NCI-H748 (cell line): ENCODE data around the gene LIF.

ENCODE experiments used
- DNase-seq: peaks from one replicate; lab custom pipeline; 2025; ENCODE audit not compliant: unreplicated experiment; lab: John Stamatoyannopoulos, UW

LIF gene

DNA sequence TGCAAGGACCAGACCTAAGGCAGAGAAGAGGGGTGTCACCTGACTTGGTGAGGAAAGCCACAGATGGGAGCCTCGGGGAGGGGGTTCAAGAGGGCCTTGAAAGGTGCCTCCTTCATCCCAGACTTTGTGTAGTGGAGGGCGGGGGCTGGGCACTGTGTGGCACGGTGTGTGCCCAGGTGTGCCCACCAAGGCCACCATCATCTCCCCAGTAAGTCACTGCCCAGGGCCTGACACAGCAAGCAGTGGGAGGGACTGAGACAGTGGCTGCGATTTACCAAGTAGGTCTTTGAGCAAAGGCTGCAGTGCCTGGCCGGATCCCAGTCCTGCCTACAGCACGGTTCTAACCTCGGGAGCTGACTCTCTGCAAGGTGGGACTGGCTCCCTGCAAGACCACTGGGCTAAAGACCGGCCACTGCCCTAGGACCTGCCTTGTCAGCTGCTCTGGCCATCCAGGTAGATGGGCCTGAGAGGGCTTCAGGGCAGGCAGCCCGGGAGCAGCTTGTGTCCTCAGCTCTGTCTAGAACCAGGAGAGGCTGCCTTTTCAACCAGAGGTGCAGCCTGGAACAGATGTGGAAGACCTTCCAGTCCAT lies 18.7 kb upstream of the LIF start:
- no peak for DNase-seq

DNA sequence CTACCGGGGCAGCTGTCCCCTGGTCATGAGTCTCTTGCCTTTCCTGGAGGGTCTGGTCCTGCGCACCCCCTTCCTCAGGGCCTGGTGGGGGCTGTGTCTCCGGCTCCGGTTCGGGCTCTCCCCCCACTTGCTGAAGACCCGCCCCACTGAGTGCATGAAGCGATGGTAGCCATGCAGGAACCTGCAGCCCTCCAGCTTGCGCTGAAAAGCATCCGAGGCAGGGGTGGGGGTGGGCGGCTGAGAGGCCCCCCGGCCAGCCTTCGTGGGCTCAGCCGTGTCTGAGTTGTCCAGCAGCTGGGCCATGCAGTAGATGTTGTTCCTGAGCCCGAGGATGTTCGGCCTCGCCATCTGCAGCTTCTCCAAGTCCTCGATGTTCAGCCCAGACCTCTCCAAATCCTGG lies 17.3 kb upstream of the LIF start:
- no peak for DNase-seq

GRCh38 chr22:30262917-30263741 lies 16.6 kb upstream of the LIF start:
- peak; percentile 63 for DNase-seq

DNA sequence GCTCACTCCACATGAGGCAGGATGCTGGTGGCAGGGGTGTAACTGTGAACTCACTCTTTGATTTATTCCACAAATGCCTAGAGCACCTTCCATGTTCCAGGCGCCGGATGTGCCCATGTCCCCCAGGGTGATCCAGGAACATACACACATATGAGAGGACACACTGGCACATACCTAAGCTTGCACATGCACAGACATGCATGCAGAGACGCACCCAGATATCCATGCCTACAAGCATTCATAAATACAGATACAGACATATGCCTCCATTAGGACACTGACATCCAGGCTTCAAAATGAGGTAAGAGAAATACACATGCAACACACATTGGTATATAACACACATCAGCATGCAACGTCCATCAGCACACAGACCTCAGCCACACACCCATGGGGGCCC lies 15.6 kb upstream of the LIF start:
- DNase-seq: no peak

- DNase-seq: no peak
Observed at GRCh38 chr22:30261134-30261533, 14.6 kb upstream of the LIF start.

DNA sequence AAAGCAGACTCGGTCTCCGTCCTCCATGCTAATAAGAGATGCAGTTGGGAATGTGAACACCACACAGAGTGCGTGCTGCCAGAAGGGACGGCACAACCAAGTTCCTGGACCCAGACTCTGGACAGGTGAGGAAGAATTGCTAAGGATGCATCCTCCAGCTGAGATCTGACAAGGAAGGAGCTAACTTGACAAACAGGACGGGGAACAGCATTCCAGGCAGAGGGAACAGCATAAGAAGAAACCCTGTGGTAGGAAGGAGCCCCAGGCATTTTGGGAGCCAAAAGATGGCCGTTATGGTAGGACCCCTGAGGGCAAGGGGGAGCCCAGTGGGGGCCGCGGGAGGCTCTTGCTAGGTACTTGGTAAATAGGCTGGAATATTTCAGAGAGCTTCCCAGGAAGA lies 14.1 kb upstream of the LIF start:
- DNase-seq: no peak

- DNase-seq: no peak
Observed at GRCh38 chr22:30260276-30260675, 13.7 kb upstream of the LIF start.

DNA sequence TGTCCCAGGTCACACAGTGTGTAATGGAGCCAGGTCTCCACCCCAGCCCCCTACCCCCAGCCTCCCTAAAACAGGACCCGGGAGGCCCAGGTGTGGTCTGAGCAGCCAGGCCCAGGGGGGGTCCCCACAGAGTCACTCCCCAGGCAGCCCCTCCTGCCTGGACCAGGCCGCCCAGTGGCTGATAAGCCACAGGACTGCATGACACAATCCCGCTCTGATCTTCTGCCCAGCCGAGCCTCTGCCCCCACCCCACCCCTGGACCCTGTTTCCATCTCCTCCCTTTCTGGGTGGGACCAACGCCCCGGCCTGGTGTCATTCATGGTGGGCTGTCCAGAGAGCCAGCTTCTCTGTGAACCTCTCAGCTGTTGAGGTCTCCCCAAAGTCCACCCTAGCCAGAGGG lies 7.8 kb upstream of the LIF start:
- no peak for DNase-seq

GRCh38 chr22:30253205-30253852 lies 6.8 kb upstream of the LIF start:
- peak; percentile 18 for DNase-seq

DNA sequence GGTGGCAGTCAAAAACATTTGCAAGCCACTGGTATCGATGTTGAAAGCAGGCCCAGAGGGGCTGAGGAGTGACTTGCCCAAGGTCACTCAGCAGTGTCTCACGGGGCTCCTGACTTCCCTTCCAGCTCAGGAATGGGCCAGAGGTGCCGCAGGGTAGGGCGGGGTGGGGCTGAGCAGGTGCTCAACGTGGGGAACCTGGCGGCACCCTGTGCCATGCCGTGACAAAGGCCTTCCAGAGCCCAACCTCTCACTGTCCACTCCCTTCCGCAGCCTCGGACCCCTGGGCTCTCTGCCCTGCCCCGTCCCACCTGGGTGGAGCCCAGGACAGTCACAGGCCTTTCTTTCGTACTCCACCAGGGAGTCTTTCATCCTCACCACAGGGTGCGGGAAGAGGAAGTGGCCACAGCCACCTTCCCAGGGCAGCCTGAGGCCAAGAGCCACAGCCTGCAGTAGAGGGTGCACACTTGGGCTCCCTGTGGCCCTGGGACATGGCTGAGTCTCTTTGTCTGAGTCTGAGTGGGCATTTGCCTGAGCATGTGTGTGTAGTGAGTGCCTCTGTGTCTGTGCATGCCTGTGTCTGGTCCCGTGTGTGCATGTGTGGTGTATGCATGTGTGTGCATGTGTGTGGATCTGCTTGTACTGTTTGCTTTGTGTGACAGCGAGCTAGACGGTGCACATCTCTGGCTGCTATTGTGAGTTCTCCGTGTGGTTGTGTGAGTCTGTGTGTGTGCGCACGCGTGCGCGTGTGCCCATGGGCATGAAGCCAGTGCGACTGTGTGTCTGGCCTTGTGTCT lies 6.0 kb upstream of the LIF start:
- no peak for DNase-seq

DNA sequence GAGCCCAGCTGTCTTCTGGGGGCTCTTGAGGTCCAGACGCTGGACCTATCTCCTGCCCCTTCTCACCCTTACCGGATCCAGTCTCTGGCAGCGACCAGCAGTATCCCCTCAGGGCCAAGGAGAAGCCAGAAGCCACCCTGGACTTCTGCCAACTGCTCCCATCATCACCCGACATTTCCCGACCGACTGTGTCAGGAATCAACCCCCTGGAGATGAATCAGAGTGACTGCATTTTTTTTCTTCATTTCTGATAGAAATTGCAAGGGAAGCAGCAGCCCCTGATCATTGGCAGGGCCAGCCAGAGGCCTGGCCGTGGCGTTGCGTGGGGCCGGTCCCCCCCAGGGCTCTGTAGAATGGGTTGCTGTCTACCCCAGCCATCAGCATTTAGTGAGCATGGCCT lies 5.2 kb upstream of the LIF start:
- no peak for DNase-seq

DNA sequence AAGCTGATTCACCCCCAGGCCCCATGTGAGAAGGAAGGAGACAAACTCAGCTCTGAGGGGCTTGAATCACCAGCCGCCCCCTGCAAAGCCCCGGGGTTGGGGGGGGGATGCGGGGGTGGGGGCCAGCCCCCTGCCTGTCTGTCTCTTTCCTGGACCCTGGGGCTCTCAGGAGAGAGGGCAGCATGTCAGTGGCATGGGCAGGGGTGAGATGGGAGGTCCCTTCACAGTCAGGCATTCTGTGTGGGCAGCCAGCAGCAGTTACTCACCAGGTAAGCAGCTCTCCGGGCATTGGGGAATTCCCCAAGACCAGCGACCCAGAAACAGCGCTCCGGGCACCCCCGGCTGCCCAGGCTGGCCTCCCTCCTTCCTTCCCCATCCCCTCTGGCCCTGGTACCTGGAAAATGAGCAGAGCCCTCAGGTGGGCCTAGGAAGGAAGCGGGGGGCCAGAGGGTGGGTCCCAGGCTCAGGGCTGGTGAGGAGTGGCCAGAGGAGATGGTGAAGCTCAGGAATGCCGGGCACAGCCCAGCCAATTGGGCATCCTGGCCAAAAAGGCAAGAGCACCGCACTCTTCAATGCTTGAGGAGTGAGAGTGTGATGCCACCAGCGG lies 4.2 kb upstream of the LIF start:
- DNase-seq: no peak

DNA sequence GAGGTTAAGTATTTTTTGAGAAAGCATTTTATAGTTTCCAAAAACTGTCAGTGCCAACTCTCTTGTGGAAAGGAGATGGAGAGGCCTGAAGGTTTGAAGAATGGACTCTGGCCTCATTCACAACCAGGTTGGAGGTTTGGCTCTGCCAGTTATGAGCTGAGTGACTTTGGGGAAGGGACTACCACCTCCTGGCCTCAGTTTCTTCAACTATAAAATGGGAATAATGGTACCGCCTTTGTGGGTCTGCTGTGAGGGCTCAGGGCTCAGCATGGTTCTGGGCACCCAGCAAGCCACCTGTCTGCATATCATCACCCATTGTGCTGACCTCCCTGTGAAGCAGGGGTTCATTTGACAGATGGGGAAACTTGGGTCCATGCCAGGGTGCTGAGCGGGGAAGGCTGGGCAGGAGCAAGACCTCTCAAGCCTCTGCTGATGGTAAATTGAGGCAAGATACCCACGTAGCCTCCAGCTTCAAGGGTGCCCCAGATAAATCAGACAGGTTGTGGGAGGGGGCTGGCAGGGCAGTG lies 3.5 kb upstream of the LIF start:
- DNase-seq: no peak

GRCh38 chr22:30249049-30250038 lies 2.8 kb upstream of the LIF start:
- DNase-seq: no peak

DNA sequence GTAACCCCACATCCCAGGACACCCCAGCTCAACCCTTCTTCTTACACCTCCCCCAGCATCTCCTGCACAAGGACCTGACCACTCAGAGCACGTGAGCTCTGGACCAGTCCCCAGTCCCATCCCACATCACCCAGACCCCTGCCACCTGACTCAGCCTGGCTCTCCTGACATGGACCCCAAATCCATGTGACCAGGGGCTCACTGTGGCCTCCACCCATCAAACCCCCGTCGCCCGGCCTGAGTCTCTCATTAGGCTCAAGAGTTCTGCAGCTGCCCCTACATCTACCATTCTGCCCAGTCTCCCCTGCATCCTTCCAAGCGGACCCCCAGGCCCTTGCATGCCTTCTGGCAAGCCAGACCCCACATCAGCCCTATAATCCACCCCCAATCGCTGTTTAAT lies 1.9 kb upstream of the LIF start:
- no peak for DNase-seq

DNA sequence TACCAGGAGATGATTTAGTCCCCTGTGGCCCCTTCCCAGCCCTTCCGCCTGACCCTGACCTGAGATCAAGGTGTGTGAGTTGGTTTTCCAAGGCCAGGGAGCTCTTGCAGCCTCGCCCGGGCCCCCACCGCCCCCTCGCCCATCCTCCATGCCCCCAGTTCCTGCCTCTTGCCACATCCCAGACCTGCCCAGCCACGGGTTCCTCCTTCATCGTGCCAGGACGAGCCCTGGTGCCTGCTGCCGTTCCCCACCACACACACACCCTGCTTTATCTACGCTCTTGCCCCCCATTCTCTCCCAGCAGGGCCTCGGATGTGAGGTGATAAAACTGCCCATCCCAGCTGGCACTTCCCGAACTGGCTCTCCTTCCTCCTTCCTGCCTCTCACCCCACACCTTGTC lies 1.4 kb upstream of the LIF start:
- no peak for DNase-seq

- DNase-seq: no peak
Observed at GRCh38 chr22:30247561-30247960, 1.0 kb upstream of the LIF start.

DNA sequence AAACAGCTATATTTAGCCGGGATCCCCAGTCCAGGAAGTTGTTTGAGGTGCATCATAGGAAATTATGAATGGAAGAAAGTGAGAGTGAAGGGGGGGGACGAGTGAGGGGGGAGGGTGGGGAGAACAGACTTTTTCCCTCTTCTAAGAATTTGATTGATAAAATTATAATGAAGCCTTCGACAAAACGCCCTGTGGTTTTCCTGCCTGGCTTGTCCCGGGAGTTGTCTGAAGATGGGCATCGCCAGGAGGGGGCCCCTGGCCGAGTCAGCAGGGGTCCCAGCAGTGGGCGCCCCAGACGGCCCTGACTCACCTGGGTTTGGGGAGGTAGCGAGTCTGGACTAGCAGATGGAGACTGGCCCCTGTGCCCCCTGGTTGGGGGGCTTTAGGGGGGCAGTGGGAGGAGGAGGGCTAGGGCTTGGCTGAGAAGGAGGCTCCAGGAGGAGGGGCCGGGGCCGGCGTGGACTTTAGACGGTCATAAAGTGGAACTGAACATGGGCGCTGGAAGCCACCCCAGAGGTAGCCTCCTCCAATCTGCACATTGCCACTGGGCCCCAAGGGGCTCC lies 336 bp upstream of the LIF start:
- DNase-seq: no peak

- DNase-seq: no peak
Observed at GRCh38 chr22:30245181-30245984, 1.2 kb downstream of the LIF start.
